Measurements from ENCODE around the gene CLDN6. TPM values are rescaled to one million over a fixed set of nuclear protein-coding genes. Genes with fewer than 3 reads are reported as not detected.

CLDN6 gene
- total and polyA plus RNA-seq, 2 of the 13 experiments (the other 11 are each of a cell fraction or from before 2014, with no cell fraction given), result 5.9 to 7.6 TPM

DNA sequence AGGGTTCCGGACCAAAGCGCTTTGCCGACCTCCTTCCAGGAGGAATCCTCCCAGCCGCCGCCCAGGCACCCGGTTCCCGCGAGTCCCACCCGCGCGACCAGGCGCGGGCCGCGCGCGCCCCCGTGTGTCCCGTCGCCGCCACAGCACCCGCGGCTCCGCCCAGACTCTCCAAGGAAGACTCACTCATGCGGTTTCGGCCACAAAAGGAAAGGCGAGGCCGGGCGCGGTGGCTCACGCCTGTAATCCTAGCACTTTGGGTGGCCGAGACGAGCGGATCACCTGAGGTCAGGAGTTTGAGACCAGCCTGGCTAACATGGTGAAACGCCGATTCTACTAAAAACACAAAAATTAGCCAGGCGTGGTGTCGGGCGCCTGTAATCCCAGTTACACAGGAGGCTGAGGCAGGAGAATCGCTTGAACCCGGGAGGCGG lies 34.3 kb downstream of the CLDN6 start (continued):
- peak; percentile 61; the same call in 1 of the 2 replicates for TF ChIP-seq KDM2A (CRISPR knock-in tag; IDR thresholded peaks at IDR 0.05; ENCODE audit: borderline replicate concordance, low read depth)
- TF ChIP-seq ELF1 (CRISPR knock-in tag; IDR thresholded peaks at IDR 0.05), result no peak
- no peak for TF ChIP-seq RFXAP (CRISPR knock-in tag; IDR thresholded peaks at IDR 0.05; ENCODE audit: borderline replicate concordance)
- no peak for TF ChIP-seq HMG20B (CRISPR knock-in tag; conservative IDR thresholded peaks at IDR 0.05)
- TF ChIP-seq, protein P1, sequence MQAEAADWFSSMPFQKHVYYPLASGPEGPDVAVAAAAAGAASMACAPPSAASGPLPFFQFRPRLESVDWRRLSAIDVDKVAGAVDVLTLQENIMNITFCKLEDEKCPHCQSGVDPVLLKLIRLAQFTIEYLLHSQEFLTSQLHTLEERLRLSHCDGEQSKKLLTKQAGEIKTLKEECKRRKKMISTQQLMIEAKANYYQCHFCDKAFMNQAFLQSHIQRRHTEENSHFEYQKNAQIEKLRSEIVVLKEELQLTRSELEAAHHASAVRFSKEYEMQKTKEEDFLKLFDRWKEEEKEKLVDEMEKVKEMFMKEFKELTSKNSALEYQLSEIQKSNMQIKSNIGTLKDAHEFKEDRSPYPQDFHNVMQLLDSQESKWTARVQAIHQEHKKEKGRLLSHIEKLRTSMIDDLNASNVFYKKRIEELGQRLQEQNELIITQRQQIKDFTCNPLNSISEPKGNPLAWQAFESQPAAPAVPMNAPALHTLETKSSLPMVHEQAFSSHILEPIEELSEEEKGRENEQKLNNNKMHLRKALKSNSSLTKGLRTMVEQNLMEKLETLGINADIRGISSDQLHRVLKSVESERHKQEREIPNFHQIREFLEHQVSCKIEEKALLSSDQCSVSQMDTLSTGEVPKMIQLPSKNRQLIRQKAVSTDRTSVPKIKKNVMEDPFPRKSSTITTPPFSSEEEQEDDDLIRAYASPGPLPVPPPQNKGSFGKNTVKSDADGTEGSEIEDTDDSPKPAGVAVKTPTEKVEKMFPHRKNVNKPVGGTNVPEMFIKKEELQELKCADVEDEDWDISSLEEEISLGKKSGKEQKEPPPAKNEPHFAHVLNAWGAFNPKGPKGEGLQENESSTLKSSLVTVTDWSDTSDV (CRISPR knock-in tag; IDR thresholded peaks at IDR 0.05), result no peak
- TF ChIP-seq, protein P2, sequence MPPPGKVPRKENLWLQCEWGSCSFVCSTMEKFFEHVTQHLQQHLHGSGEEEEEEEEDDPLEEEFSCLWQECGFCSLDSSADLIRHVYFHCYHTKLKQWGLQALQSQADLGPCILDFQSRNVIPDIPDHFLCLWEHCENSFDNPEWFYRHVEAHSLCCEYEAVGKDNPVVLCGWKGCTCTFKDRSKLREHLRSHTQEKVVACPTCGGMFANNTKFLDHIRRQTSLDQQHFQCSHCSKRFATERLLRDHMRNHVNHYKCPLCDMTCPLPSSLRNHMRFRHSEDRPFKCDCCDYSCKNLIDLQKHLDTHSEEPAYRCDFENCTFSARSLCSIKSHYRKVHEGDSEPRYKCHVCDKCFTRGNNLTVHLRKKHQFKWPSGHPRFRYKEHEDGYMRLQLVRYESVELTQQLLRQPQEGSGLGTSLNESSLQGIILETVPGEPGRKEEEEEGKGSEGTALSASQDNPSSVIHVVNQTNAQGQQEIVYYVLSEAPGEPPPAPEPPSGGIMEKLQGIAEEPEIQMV (CRISPR knock-in tag; IDR thresholded peaks at IDR 0.05; ENCODE audit: low read depth), result no peak
- TF ChIP-seq, protein P3, sequence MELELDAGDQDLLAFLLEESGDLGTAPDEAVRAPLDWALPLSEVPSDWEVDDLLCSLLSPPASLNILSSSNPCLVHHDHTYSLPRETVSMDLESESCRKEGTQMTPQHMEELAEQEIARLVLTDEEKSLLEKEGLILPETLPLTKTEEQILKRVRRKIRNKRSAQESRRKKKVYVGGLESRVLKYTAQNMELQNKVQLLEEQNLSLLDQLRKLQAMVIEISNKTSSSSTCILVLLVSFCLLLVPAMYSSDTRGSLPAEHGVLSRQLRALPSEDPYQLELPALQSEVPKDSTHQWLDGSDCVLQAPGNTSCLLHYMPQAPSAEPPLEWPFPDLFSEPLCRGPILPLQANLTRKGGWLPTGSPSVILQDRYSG (CRISPR knock-in tag; IDR thresholded peaks at IDR 0.05), result no peak
- TF ChIP-seq, protein P4, sequence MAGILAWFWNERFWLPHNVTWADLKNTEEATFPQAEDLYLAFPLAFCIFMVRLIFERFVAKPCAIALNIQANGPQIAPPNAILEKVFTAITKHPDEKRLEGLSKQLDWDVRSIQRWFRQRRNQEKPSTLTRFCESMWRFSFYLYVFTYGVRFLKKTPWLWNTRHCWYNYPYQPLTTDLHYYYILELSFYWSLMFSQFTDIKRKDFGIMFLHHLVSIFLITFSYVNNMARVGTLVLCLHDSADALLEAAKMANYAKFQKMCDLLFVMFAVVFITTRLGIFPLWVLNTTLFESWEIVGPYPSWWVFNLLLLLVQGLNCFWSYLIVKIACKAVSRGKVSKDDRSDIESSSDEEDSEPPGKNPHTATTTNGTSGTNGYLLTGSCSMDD (CRISPR knock-in tag; IDR thresholded peaks at IDR 0.05), result no peak
- no peak for TF ChIP-seq TSC22D2 (CRISPR knock-in tag; IDR thresholded peaks at IDR 0.05; ENCODE audit: borderline replicate concordance)
- no peak for TF ChIP-seq EP300 (IDR thresholded peaks at IDR 0.05; ENCODE audit: low read depth in 2 of 2, low read length in 2 of 2)
- no peak for TF ChIP-seq EP300 (CRISPR knock-in tag; IDR thresholded peaks at IDR 0.05; ENCODE audit: borderline replicate concordance)
- TF ChIP-seq, protein P5, sequence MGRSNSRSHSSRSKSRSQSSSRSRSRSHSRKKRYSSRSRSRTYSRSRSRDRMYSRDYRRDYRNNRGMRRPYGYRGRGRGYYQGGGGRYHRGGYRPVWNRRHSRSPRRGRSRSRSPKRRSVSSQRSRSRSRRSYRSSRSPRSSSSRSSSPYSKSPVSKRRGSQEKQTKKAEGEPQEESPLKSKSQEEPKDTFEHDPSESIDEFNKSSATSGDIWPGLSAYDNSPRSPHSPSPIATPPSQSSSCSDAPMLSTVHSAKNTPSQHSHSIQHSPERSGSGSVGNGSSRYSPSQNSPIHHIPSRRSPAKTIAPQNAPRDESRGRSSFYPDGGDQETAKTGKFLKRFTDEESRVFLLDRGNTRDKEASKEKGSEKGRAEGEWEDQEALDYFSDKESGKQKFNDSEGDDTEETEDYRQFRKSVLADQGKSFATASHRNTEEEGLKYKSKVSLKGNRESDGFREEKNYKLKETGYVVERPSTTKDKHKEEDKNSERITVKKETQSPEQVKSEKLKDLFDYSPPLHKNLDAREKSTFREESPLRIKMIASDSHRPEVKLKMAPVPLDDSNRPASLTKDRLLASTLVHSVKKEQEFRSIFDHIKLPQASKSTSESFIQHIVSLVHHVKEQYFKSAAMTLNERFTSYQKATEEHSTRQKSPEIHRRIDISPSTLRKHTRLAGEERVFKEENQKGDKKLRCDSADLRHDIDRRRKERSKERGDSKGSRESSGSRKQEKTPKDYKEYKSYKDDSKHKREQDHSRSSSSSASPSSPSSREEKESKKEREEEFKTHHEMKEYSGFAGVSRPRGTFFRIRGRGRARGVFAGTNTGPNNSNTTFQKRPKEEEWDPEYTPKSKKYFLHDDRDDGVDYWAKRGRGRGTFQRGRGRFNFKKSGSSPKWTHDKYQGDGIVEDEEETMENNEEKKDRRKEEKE (IDR thresholded peaks at IDR 0.05), result no peak
- TF ChIP-seq TARDBP (CRISPR knock-in tag; IDR thresholded peaks at IDR 0.05), result no peak
- TF ChIP-seq, protein P6, sequence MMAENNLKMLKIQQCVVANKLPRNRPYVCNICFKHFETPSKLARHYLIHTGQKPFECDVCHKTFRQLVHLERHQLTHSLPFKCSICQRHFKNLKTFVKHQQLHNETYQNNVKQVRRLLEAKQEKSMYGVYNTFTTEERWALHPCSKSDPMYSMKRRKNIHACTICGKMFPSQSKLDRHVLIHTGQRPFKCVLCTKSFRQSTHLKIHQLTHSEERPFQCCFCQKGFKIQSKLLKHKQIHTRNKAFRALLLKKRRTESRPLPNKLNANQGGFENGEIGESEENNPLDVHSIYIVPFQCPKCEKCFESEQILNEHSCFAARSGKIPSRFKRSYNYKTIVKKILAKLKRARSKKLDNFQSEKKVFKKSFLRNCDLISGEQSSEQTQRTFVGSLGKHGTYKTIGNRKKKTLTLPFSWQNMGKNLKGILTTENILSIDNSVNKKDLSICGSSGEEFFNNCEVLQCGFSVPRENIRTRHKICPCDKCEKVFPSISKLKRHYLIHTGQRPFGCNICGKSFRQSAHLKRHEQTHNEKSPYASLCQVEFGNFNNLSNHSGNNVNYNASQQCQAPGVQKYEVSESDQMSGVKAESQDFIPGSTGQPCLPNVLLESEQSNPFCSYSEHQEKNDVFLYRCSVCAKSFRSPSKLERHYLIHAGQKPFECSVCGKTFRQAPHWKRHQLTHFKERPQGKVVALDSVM (CRISPR knock-in tag; IDR thresholded peaks at IDR 0.05), result peak; percentile 64
- TF ChIP-seq ARNT2 (CRISPR knock-in tag; IDR thresholded peaks at IDR 0.05; ENCODE audit: low read depth), result peak; percentile 27; the same call in 1 of the 2 replicates
- TF ChIP-seq FOXA3 (CRISPR knock-in tag; IDR thresholded peaks at IDR 0.05), result 0 out of 2 replicates have a peak, but pooled peaks have one; percentile 7
- TF ChIP-seq, protein P7, sequence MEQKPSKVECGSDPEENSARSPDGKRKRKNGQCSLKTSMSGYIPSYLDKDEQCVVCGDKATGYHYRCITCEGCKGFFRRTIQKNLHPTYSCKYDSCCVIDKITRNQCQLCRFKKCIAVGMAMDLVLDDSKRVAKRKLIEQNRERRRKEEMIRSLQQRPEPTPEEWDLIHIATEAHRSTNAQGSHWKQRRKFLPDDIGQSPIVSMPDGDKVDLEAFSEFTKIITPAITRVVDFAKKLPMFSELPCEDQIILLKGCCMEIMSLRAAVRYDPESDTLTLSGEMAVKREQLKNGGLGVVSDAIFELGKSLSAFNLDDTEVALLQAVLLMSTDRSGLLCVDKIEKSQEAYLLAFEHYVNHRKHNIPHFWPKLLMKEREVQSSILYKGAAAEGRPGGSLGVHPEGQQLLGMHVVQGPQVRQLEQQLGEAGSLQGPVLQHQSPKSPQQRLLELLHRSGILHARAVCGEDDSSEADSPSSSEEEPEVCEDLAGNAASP (CRISPR knock-in tag; IDR thresholded peaks at IDR 0.05; ENCODE audit: borderline replicate concordance), result no peak
